NCI-H774 (cell line): ENCODE measurements around the gene ZNF554.

Experiments used
- DNase-seq: peaks from one replicate; lab custom pipeline; 2025; lab: John Stamatoyannopoulos, UW

The ZNF554 gene

GRCh38 chr19:2819540-2820111 lies at the start of gene ZNF554:
Gene ZNF554 (plus strand): TSS chr19:2819868. CDS start chr19:2820072, 204 bp downstream.
- DNase-seq: peak; percentile 92

- no peak for DNase-seq
Measured at GRCh38 chr19:2770055-2771013, 49.3 kb upstream of the ZNF554 start.

- DNase-seq: no peak
Measured at GRCh38 chr19:2771786-2772674, 47.6 kb upstream of the ZNF554 start.

- no peak for DNase-seq
Measured at GRCh38 chr19:2774083-2774679, 45.5 kb upstream of the ZNF554 start.

- DNase-seq: no peak
Measured at GRCh38 chr19:2774953-2775555, 44.6 kb upstream of the ZNF554 start.

GRCh38 chr19:2775556-2776430 lies 43.9 kb upstream of the ZNF554 start:
- no peak for DNase-seq

GRCh38 chr19:2777952-2778683 lies 41.5 kb upstream of the ZNF554 start:
- no peak for DNase-seq

- DNase-seq: no peak
Measured at GRCh38 chr19:2779121-2779740, 40.4 kb upstream of the ZNF554 start.

GRCh38 chr19:2780284-2780683 lies 39.4 kb upstream of the ZNF554 start:
- DNase-seq: no peak

GRCh38 chr19:2782329-2782935 lies 37.2 kb upstream of the ZNF554 start:
- DNase-seq: no peak

GRCh38 chr19:2782936-2783780 lies 36.5 kb upstream of the ZNF554 start, which contains the start of gene SGTA:
Gene SGTA (minus strand): TSS chr19:2783273. CDS start chr19:2769068, 14,205 bp downstream.
- DNase-seq: peak; percentile 98

- DNase-seq: no peak
Measured at GRCh38 chr19:2783781-2784145, 35.9 kb upstream of the ZNF554 start.

GRCh38 chr19:2785244-2785997 lies 34.2 kb upstream of the ZNF554 start, which contains the start of gene THOP1:
Gene THOP1 (plus strand): TSS chr19:2785503. CDS start chr19:2785663, 160 bp downstream.
- peak; percentile 98 for DNase-seq

- no peak for DNase-seq
Measured at GRCh38 chr19:2787115-2787514, 32.6 kb upstream of the ZNF554 start.

GRCh38 chr19:2788237-2788636 lies 31.4 kb upstream of the ZNF554 start:
- no peak for DNase-seq

GRCh38 chr19:2790194-2790556 lies 29.5 kb upstream of the ZNF554 start:
- no peak for DNase-seq
